CD4-positive, alpha-beta T cell treated with Interleukin-17A for 1 hour (primary cell): Measurements from ENCODE around the gene OR4S1.
"Not testable (repeated sequence)": the region's sequence is repeated elsewhere in the genome, so short reads cannot be mapped to it uniquely, and the experiment has no call there.

ENCODE experiments used
- DNase-seq: peaks from one replicate; pipeline ENCODE4 v3.0.0-alpha.2; 2020

The OR4S1 gene

GRCh38 chr11:48305923-48306322 is at the start of gene OR4S1:
Gene OR4S1, plus strand, starts transcription at chr11:48306223. Its CDS starts 0 bp downstream, at chr11:48306223.
- no peak for DNase-seq

- no peak for DNase-seq
These were observed 44.4 kb upstream of the OR4S1 start for GRCh38 chr11:48261600-48261999.

- no peak for DNase-seq
These were observed 42.6 kb upstream of the OR4S1 start, which contains the start of gene OR4X1 for GRCh38 chr11:48263423-48263911. Gene OR4X1, plus strand, starts transcription at chr11:48263861. Its CDS starts 0 bp downstream, at chr11:48263861.

- DNase-seq: no peak
These were observed 35.4 kb upstream of the OR4S1 start for GRCh38 chr11:48270621-48271020.

- DNase-seq: no peak
These were observed 33.4 kb upstream of the OR4S1 start for GRCh38 chr11:48272606-48273005.

GRCh38 chr11:48307760-48308386 is 1.9 kb downstream of the OR4S1 start:
- DNase-seq: peak; percentile 73

DNA sequence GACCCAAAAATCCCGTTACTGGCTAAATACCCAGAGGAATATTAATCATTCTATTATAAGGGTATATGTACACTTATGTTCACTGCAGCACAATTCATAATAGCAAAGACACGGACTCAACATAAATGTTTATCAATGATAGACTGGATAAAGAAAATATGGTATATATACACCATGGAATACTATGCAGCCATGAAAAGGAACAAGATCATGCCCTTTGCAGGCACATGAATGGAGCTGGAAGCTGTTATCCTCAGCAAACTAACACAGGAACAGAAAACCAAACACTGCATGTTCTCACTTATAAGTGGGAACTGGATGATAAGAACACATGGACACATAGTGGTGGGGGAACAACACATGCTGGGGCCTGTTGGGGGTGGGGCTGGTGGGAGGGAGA is 7.6 kb downstream of the OR4S1 start:
- DNase-seq: not testable (repeated sequence)

DNA sequence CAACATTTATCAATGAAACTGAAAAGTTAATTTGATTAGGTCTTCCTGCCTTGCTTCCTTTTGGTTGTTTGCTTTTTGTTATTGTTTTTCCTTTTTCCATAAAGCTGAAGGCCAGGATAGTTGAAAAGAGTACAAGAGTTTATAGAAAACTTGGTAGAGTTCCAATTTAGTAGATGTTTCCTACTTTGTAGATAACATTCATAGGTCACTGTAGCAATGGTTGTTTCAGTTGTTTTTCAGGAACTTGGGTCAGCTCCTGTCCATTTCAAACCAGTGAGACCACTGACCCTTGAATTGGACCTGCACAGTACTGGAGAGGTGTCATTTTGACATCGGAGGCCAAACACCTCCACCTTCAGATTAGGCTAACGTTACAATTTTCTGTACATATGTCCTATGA is 13.8 kb downstream of the OR4S1 start:
- DNase-seq: not testable (repeated sequence)

DNA sequence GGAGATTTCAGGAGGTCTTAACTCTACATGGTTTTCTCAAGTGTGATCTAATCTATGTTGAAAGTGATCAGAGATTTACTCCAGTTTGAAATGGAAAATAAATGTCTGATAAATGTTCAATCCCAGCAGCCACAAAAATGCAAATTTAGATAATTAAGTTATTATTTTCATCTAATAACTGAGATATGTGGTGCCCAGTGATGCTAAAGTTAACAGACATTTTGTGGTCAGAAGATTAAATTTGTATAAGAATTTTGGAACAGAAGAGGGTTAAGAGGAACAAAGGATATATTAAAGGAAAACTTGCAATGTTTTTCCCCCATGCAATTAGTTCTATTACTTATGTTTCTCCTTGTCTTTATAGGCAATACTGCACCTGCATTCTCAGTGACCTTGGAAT is 18.6 kb downstream of the OR4S1 start, which contains the start of gene OR4C3:
Gene OR4C3, plus strand, starts transcription at position 301 of the 400 bp plus-strand sequence. CDS start 102 bp downstream, outside the sequence.
- not testable (repeated sequence) for DNase-seq

DNA sequence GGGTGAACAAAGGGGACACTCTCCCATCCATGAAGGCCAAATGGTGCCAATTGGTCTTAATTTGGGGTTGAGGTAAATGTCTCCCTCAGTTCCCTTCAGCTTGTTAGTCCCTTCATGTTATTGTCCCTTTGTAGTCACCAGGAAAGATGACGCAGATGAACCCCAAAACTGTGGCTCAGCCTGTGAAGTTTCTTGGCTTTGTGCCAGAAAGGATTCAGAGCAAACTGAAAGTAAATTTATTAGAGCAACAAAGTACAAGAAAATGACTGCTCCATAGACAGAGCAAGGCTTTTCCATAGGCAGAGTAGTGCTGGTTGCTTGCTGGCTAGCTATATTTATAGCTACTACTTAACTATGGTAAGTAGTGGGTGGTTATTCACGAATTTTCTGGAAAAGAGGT is 35.4 kb downstream of the OR4S1 start:
- peak; percentile 62 for DNase-seq

GRCh38 chr11:48342505-48342904 is 36.5 kb downstream of the OR4S1 start:
- not testable (repeated sequence) for DNase-seq

DNA sequence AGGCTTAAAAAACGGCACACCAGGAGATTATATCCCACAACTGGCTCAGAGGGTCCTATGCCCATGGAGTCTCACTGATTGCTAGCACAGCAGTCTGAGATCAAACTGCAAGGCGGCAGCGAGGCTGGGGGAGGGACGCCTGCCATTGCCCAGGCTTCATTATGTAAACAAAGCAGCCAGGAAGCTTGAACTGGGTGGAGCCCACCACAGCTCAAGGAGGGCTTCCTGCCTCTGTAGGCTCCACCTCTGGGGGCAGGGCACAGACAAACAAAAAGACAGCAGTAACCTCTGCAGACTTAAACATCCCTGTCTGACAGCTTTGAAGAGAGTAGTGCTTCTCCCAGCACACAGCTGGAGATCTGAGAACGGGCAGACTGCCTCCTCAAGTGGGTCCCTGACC is 40.3 kb downstream of the OR4S1 start:
- peak; percentile 31 for DNase-seq

DNA sequence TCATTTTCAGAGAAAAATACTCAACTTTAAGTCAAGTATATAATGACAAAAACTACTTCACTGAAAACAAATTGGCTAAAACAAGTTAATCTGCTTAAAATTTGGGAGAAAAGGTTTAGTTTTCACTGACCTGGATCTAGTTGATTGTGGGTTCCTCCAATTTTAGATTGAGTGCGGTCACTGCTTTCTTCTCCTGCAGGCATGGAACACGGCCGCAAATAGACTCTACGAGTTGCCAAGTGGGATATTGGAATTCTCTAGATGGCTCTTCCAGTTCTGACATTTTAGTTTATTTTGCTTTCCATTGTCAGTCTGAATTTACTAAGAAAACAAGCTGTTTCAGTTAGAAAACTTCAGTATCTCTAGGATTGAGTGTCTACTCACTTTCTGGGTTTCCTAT is 48.0 kb downstream of the OR4S1 start:
- no peak for DNase-seq

DNA sequence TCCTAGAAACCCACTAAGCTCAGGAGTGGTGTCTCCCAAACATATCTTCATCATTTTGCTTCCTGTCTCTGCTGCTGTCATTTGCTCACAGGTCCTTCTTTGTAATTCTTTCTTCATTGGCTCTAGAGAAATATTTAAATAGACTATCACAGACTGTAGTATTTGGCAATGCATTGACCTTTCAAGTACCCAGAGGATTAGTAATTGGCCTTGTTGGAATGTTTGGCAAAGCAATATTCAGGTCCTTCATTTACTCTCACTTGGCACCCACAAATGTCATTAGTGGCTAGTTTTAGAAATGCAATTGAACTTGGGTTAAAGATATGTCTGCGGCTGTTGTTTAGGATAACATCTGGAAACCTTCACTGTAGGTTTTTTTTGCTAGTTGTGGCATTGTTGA is 48.7 kb downstream of the OR4S1 start:
- DNase-seq: no peak
